Measurements from ENCODE around the gene CFAP73. TPM values are rescaled to one million over a fixed set of nuclear protein-coding genes. Genes with fewer than 3 reads are reported as not detected.
A peak's percentile ranks its signal among the peaks of the same experiment; 100 is the strongest.

The CFAP73 gene
- total and polyA plus RNA-seq, 10 of the 15 experiments (the other 5 are each of a cell fraction or from before 2014, with no cell fraction given), result 0.18 TPM; not detected in 9

- Histone ChIP-seq H3K9me3 (replicated peaks; ENCODE audit: control insufficient read depth, insufficient read depth, low read length) (no peaks in the 10 kb centered on the region), H3K36me3 (ENCODE audit: control insufficient read depth in 2 of 2, insufficient read depth in 2 of 2, low read length in 1 of 2) (peaks cover 28 to 33% of the 10 kb centered on the region in 2 experiments; a peak in 3 of 4 replicates), H4K20me1 (ENCODE audit: control insufficient read depth, insufficient read depth) (no peaks in the 10 kb centered on the region), H3K79me2 (ENCODE audit: control insufficient read depth, insufficient read depth, low read length) (no peaks in the 10 kb centered on the region), H2AFZ (ENCODE audit: control insufficient read depth, low read depth, low read length) (no peak overlapping the region), H3K27me3 (replicated peaks in 1 of 2; ENCODE audit: control insufficient read depth in 2 of 2, insufficient read depth in 2 of 2, low read length in 1 of 2) (no peaks in the 10 kb centered on the region), H3K27ac (ENCODE audit: control insufficient read depth, insufficient read depth) (no peak overlapping the region), H3K4me3 (no peak overlapping the region), H3K4me2 (ENCODE audit: control insufficient read depth, insufficient read depth) (no peak overlapping the region), H3K4me1 (ENCODE audit: control insufficient read depth, insufficient read depth, low read length) (no peaks in the 10 kb centered on the region), H3K9ac (ENCODE audit: control insufficient read depth, insufficient read depth, low read length) (no peak overlapping the region)
- ATAC-seq, result no peak
- in situ Hi-C loops (cut with MboI) (no loop called here), intact Hi-C loops (cut with micrococcal nuclease; ENCODE audit: unreplicated experiment) (no loop called here)
- ChIA-PET POLR2A (interaction anchor here (0.5 kb wide), 1 partner anchor 173 kb away, joined by 3 read pairs; no protein-coding TSS in a partner anchor), RAD21 (ENCODE audit: unreplicated experiment) (interaction anchor here (0.7 to 0.9 kb wide), 2 partner anchors 12 to 38 kb away, joined by 3 read pairs; no protein-coding TSS in a partner anchor), SMC1A (ENCODE audit: uncharacterized antibody, unreplicated experiment) (interaction anchor here (1.2 kb wide), 1 partner anchor 12 kb away, joined by 3 read pairs; no protein-coding TSS in a partner anchor), CTCF (interaction anchor here (1.7 kb wide), 1 partner anchor 10 kb away, joined by 3 read pairs; no protein-coding TSS in a partner anchor)
- WGBS (ENCODE audit: insufficient coverage, insufficient replicate concordance, low lambda C conversion rate, missing lambda C conversion rate), result 98% methylated on average over 32 of the region's 32 CpGs
- TF ChIP-seq MYB (IDR thresholded peaks at IDR 0.05; ENCODE audit: borderline replicate concordance, low read depth, low read length) (no peak), GATAD2B (conservative IDR thresholded peaks at IDR 0.05; ENCODE audit: low read depth) (no peak), POLR2A (IDR thresholded peaks at IDR 0.05; ENCODE audit: low read depth, low read length) (peak; percentile 33; the same call in 1 of the 2 replicates), CHD1 (IDR thresholded peaks at IDR 0.05; ENCODE audit: low read depth, low read length) (no peak), SMAD5 (IDR thresholded peaks at IDR 0.05; ENCODE audit: low read depth) (no peak), ATF7 (IDR thresholded peaks at IDR 0.05; ENCODE audit: low read depth) (no peak), IKZF2 (IDR thresholded peaks at IDR 0.05) (no peak)
- BruUV-seq (replicated peaks), result no TSS peak
- FAIRE-seq, result no peak
- DNase-seq (ENCODE audit: low read depth, low spot score), result no peak
Measured at GRCh38 chr12:113165521-113166450, 16.3 kb downstream of the CFAP73 start.
